NCI-H345 (cell line): ENCODE data around the gene ZNF513.
"Not testable (repeated sequence)": the region's sequence is repeated elsewhere in the genome, so short reads cannot be mapped to it uniquely, and the experiment has no call there.

Source experiments
- DNase-seq: peaks from one replicate; lab custom pipeline; 2025; lab: John Stamatoyannopoulos, UW

The ZNF513 gene, protein sequence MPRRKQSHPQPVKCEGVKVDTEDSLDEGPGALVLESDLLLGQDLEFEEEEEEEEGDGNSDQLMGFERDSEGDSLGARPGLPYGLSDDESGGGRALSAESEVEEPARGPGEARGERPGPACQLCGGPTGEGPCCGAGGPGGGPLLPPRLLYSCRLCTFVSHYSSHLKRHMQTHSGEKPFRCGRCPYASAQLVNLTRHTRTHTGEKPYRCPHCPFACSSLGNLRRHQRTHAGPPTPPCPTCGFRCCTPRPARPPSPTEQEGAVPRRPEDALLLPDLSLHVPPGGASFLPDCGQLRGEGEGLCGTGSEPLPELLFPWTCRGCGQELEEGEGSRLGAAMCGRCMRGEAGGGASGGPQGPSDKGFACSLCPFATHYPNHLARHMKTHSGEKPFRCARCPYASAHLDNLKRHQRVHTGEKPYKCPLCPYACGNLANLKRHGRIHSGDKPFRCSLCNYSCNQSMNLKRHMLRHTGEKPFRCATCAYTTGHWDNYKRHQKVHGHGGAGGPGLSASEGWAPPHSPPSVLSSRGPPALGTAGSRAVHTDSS

DNA sequence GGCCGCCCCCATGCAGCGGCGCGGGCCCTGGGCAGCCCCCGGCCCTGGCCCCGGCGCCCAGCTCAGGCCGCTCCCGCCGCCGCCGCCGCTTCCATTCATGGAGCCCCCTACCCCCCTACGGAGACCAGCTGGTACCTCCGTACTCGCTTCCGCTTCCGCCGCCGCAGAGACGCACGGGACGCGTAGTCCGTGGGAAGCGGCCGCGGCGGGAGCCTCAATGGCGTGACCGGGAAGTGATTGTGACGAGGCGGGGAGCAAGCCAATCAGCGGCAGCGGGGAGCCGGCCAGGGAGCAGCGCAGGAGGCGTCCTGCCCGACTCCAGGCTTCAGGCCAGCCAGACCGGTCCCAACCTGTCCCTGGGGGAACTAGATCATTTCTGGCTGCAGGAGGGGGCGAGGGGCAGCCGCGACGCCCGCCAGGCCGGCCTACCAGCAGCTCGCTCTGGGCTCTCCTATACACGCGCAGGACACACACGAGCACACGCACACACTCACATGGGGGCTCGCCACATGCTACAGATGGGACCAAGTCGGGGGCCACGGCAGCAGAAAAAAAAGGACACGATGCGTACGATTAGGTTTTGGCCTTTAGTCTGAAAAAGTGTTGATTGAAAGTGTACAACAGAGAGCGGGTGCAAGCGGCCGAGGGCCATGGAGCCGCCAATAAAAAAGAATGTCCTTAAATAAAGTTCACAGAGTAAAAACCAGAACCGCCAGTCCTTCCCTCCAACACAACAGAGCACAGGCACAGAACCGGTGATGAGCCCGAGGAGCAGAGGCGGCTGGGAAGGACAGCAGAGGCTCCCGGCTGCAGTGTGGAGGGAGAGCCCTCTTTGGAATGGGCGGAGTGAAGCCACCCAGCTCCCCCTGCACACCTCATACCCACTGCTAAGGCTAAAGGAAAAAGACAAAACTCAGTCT is at the start of gene ZNF513:
Gene ZNF513 (minus strand): TSS at position 109 of the 920 bp plus-strand sequence. CDS start 208 bp downstream, outside the sequence.
- DNase-seq = peak; percentile 98

DNA sequence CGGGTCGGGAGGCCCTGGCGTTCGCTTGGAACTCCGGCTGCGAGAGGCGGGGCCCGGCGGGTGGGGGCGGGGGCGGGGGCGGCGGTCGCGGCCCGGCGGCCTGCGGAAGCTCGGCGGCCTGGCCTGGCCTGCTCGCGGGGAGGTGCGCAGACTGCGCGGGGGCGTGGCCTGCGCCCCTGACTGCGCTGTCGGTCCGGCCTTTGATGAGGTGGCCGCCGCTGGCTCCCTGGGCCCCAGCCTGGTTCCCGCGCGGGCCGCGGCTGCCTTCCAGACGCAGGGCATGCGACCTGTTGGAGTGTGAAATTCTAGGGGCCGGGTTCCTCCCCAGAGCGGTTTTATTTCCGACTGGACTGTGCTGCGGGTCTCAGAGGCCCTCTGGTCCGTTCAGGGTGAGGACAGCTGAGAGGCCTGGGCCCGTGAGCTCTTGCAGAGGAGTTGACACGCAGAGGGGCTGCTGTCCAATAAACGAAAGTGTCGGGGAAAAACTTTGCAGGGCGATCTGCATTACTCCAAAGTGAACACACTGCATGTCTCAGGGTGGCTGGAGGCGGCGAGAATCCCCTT is 48.5 kb upstream of the ZNF513 start:
- peak; percentile 80 for DNase-seq

DNA sequence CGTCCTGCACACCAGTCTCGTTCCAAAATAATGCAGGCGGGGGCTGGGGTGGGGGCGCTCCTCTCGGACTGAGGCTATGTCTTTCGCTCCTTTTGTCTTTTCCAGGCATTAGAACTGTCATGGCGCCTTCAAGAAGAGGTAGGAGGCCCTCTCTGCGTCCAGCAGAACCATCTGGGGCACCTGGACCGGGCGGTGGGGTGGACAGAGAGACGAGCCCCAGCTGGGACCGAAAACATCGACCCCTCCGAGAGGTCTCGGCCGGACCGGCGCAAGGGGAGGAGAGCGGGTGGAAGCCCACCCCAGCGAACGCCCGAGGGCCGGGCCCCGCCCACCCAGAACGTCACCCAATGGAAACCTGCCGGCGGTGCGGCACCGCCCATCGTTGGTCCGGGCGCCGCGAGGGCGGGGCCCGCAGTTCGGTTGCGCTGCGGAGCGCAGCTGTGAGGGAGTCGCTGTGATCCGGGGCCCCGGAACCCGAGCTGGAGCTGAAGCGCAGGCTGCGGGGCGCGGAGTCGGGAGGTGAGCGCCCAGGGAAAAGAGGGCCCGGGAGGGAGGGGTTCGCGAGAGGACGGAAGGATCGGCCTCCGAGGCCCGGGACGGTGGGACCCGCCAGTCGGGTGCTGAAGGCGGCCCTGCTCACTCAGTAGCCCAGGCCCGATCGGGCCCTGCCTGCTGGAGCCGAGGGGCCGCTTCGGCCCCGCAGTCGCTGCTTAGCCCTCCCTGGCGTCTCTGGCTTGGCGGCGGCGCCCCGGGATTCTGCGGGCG is 47.9 kb upstream of the ZNF513 start, which contains the start of gene NRBP1:
Gene NRBP1 (plus strand): TSS at position 419 of the 765 bp plus-strand sequence. CDS start 4,643 bp downstream, outside the sequence.
- DNase-seq = peak; percentile 96

DNA sequence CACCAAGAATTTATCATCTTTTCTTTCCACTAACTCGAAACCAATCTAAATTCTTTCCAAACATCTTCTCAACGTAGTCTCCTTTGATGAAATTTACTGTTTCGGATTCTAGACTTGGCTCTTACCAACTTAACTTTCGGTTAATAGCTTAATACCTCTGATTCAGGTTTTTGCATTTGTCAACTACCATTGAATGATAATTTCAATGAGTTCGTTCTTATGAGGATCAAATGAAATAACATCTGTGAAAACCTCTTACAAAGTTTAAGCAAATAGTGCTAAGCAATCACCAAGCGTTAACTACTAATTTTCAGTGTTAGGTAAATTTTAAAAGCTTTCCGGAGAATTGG is 47.3 kb upstream of the ZNF513 start:
- DNase-seq = no peak

DNA sequence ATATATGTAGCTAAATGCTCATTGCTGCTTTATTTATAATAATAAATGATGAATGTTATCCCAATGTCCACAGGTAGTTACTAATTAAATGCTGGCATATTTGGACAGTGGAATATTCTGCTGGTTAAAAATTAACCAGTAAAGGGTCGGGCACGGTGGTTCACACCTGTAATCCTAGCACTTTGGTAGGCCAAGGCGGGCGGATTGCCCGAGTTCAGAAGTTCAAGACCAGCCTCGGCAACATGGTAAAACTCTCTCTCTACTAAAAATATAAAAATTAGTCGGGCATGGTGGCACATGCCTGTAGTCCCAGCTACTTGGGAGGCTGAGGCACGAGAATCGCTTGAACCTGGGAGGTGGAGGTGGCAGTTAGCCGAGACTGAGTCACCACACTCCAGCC is 44.5 kb upstream of the ZNF513 start:
- not testable (repeated sequence) for DNase-seq

DNA sequence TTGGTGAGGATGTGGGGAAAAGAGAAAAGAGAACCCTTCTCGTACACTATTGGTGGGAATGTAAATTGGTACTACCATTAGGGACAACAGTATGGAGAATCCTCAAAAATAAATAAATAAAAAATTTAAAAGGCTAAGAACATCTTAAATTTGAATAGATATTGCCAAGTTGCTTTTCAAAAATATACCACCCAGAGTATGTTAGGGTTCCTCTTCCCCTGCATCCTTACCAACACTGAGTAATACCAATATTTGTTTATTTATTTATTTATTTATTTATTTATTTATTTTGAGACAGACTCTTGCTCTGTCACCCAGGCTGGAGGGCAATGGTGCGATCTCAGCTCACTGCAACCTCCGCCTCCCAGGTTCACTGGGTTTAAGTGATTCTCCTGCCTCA is 42.4 kb upstream of the ZNF513 start:
- no peak for DNase-seq

DNA sequence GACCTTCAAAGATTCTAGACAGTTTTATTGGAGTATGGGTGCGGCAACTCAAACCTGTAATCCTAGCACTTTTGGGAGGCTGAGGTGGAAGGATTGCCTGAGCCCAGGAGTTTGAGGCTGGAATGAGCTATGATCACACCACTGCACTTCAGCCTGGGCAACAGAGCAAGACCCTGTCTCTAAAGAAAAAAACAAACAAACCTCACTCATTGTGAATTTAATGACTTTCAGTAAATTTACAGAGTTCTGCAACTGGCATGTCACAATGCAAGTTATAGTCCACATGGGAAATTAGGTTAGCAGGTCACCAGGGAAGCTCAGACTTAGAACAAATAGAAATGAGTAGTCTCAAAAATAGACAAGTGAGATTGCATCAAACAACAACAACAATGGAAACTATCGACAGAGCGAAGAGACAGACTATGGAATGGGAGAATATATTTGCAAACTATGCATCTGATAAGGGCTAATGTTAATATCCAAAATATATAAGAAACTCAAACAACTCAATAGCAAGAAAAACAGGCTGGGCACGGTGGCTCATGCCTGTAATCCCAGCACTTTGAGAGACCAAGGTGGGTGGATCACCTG is 41.2 kb upstream of the ZNF513 start:
- no peak for DNase-seq

DNA sequence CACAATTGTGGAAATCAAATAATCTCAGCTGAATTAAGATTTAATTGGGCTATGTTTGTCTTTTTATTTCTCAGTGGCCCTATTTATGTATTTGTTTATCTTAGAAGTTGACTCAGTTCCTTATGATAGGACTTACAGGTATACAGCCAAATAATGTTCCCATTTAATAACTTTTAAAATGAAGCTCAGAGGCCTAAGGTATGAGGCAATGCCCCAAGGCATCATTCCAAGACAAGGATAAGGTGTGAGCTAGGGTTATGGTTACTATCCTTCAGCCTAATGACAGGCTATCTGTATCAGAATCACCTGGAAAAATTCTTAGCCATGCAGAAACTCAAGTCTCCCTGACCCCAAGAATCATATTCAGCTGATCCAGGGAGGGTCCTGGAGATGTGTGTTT is 40.5 kb upstream of the ZNF513 start:
- DNase-seq = no peak

DNA sequence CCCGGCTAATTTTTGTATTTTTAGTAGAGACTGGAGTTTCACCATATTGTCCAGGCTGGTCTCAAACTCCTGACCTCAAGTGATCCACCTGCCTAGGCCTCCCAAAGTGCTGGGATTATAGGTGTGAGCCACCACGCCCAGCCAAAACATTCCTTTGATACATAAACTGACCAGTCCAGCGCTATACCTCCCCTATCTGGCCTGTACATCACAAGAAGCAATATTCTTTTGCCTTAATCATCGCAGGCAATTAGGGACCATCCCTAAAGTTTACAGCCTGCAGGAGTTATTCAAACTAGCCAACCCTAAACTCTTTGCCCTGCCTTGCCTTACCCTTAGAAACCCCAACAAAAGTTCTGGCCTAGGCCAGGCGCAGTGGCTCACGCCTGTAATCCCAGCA is 35.6 kb upstream of the ZNF513 start:
- DNase-seq = no peak

DNA sequence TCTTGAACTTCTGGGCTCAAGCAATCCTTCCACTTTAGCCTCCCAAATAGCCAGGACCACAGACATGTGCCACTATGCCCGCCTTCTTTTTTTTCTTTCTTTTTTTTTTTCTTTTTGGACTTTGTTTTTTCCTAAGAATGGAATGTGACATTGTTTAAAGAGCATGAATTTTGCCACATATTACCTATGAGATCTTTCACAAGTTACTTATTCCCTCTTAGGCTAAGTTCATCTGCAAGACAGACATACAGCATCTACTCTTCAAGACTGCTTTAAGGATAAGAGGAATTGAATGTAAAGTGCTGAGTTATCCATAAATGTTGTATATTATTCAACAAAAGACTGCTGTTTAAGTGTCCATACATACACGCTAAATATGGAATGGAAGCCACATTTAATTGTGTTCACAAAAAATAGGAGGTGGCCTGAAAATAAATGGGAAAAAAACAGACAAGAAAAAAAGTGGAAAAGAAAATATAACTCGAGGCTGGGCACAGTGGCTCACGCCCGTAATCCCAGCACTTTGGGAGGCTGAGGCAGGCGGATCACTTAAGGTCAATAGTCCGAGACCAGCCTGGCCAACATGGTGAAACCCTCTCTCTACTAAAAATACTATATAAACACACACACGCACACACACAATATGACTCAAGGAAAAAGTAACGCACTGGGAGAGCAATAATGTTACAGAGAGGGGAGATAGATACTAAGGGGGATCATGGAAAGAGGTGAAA is 32.1 kb upstream of the ZNF513 start:
- DNase-seq = no peak

DNA sequence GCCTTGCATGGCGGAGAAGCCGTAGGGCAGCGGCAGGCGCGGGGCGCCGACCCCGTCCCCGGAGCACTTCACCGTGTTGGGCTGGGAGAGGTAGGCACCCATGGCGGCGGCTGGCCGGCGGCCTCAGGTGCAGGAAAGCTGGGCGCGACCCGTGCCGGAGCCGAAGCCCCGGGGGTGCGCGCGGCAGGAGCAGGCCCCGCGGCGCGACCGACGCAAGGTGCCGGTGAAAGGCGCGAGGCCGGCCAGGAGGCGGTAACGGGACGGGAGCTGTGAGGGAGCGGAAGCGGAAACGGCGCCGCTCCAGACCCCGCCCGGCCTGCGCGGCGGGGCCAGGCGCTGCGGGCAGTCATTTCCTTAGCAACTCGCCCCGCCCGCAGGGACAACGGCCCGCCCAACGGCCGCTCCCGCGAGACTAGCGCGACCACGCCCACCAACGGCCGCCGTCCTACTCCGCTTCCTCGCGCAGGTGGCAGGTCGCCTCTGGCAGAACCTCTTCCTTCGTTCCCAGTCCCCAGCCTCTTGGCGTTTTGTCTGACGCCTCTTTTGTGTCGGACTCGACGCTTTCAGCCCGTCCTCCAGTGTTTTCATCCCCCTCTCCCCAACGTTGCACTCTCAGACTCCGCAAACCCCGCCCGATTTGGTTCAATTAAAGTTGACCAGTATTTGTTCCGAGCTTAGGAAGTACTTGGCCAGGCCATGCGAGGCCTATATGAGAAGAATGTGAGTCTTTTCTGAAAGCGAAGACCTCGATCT is 29.0 kb upstream of the ZNF513 start, which contains the start of gene PPM1G:
Gene PPM1G (minus strand): TSS at position 271 of the 753 bp plus-strand sequence. CDS start 169 bp downstream, at position 102.
- peak; percentile 98 for DNase-seq

DNA sequence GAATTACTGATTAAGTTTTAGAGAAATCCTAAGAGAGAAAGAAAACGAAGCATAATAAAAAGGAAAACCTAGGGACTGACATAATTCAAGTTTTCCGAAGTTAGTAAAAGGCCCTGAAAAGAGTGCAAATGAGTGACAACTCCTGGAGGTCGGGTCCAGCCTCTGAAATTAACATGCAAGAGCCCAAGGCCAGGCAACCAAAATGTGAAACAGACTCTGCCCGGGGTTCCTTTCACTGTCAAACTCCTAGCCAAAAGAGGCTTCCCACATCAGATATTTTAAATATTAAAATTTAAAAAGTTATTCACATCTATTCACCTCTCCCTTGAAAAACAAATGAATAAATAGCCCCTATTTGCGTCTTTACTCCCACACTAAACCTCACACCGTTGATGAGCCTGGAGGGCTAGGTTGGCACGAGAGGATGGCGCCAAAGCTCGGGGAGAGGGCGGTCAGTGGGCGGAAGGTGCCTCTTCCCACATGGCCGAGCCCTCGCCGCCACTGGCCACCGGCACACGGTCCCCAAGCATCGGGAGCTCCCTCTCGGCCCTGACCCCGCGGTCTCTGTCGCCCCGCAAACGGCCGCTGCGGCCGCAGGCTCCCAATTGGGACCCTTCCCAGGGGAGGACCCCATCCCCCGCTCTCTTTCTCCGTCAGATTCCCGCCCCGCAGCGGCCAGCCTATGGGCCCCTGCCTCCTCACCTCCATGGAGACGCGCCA is 28.2 kb upstream of the ZNF513 start:
- peak; percentile 45 for DNase-seq

DNA sequence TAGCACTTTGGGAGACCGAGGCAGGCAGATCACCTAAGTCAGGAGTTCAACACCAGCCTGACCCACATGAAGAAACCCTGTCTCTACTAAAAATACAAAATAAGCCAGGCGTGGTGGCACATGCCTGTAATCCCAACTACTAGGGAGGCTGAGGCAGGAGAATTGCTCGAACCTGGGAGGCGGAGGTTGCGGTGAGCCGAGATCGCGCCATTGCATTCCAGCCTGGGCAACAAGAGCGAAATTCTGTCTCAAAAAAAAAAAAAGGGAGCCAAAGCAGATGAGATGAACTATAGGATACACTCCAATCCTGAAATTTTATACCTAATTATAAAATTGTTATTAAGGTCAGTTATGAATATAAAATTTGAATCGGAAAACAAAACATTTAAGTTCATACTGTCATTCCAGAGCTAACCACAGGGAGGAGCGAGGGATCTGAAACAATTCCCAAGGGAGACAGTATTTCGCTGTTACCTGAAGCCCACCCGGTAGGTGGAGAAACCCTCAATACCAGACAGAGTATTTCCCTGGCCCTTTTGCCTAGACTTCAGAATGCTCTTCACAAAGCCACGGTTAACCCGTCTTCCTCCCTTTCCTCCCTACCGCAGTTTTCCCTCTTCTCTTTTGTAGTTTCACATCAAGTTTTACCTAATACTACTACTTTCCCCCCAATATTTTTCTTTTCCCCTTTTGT is 27.4 kb upstream of the ZNF513 start:
- DNase-seq = peak; percentile 74

DNA sequence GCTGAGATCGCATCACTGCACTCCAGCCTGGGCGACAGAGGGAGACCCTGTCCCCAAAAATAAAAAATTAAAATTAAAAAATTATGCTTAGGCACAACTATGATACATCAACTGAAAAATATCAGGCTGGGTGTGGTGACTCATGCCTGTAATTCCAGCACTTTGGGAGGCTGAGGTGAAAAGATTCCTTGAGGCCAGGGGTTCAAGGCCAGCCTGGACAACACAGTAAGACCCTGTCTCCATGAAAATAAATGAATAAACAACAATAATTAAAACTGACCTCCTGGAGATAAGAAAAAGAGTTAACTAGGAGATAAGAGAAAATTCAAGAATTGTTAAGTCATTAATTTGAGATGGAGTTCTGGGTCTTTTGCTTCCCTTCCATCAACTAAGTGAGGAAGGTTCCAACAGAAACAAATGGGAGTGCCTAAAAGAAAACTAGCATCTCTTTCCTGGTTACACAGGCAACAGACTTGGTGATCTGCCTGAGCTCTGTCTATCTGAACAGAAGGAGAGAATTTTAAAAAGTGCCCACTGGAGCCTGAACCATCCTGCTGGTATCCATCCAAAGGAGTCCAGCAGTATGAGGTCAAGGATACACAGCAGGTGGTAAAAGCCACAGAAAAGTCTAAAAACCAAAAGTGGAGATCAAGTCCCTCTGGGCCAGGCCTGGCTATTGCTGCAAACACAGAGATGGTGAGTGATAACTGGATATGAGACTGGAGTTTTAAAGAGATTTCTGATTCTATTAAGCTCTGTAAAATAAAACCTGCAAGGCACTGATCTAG is 20.0 kb upstream of the ZNF513 start:
- DNase-seq = no peak

DNA sequence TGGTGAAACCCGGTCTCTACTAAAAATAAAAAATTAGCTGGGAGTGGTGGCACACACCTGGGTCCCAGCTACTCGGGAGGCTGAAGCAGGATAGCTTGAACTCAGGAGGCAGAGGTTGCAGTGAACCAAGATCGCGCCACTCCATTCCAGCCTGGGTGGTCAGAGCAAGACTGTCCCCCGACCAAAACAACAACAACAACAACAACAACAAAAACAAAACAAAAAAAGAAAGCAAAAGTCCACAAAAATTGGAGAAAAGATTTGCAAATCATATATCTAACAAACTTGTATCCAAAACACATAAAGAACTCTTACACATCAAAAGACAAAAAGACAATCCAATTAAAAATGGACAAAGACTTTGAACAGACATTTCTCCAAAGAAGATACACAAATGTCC is 18.4 kb upstream of the ZNF513 start:
- DNase-seq = no peak

DNA sequence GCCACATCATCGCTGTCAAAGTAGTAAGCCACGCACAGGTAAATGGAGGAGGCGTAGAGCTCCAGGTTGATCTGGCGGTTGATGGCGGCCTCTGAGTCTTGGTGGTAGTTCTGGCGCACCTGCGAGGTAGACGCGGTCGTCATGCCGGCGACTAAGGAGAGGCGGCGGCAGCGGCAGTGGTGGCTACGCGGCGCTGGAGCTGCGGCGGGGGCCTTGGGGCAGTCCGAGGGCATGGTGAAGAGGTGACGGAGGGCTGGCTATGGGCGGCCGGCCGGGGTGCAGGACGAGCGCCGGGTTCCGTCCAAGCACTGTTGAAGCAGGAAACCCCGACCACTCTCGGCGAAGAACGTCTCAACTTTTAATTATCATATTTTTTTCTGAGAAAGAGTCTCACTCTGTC is 12.7 kb upstream of the ZNF513 start:
- no peak for DNase-seq
